ENCODE measurements around the gene LYSET.
"Not testable (repeated sequence)": the region's sequence is repeated elsewhere in the genome, so short reads cannot be mapped to it uniquely, and the experiment has no call there.

Gene LYSET

GRCh38 chr14:93230539-93230938 is 45.4 kb downstream of the LYSET start:
- DNase-seq, result no peak

- no peak for DNase-seq
Measured at GRCh38 chr14:93231129-93231979, 46.2 kb downstream of the LYSET start.

GRCh38 chr14:93232159-93232558 is 47.0 kb downstream of the LYSET start:
- DNase-seq, result no peak

- not testable (repeated sequence) for DNase-seq
Measured at GRCh38 chr14:93233078-93233477, 48.0 kb downstream of the LYSET start.

- no peak for DNase-seq
Measured at GRCh38 chr14:93234798-93235197, 49.7 kb downstream of the LYSET start.

All from CD4-positive, alpha-beta T cell treated with Interleukin-10 for 1 hour (primary cell).